B cell (primary cell): Measurements from ENCODE around the gene METTL21A.

Source experiments
- EZH2 ChIP-seq: IDR thresholded peaks from 2 replicates; pipeline ENCODE4 v1.6.1; 2012; ENCODE audit warnings: borderline replicate concordance, low read depth, mild to moderate bottlenecking, moderate library complexity, low read length; ENCODE audit not compliant: insufficient read depth, poor library complexity, severe bottlenecking
- TF ChIP-seq, protein P1 (sequence below): fragments of 200-600 bp; IDR thresholded peaks from one replicate; pipeline ENCODE4 v1.8.0; 2022; ENCODE audit warnings: antibody characterized with exemption, mild to moderate bottlenecking

DNA sequence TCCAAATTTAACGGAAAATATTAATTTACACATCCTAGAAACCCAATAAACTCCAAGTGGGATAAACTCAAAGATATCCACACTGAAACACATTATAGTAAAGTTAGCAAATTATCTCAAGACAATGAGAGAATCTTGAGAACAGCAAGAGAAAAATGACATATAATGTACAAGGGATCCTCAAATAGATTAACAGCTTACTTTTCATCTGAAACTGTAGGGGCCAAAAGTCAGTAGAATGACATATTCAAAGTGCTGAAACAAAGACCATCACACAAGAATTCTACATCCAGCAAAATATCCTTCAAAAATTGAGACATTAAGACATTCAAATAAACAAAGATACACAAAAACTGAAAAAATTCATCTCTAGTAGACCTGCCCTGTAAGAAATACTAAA, 18.7 kb upstream of the METTL21A start:
- TF ChIP-seq, protein P1, sequence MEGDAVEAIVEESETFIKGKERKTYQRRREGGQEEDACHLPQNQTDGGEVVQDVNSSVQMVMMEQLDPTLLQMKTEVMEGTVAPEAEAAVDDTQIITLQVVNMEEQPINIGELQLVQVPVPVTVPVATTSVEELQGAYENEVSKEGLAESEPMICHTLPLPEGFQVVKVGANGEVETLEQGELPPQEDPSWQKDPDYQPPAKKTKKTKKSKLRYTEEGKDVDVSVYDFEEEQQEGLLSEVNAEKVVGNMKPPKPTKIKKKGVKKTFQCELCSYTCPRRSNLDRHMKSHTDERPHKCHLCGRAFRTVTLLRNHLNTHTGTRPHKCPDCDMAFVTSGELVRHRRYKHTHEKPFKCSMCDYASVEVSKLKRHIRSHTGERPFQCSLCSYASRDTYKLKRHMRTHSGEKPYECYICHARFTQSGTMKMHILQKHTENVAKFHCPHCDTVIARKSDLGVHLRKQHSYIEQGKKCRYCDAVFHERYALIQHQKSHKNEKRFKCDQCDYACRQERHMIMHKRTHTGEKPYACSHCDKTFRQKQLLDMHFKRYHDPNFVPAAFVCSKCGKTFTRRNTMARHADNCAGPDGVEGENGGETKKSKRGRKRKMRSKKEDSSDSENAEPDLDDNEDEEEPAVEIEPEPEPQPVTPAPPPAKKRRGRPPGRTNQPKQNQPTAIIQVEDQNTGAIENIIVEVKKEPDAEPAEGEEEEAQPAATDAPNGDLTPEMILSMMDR = no peak
- no peak for TF ChIP-seq EZH2
